Karpas-422 (cell line): ENCODE results near the gene LMCD1. TPM values are rescaled to one million over a fixed set of nuclear protein-coding genes. Genes with fewer than 3 reads are reported as not detected.

Experiments used
- DNase-seq: peaks from one replicate; pipeline ENCODE4 v3.0.0-alpha.2; 2015
- H2AFZ ChIP-seq: fragments of 200-600 bp; sonication (generic); 2 replicates; pipeline ENCODE4 v1.6.1; 2014; ENCODE audit warnings: antibody characterized with exemption, low read length, mixed read lengths
- H3K27ac ChIP-seq: fragments of 200-600 bp; sonication (generic); 2 replicates; pipeline ENCODE4 v1.5.1; 2014; ENCODE audit warnings: mild to moderate bottlenecking, low read length, moderate library complexity
- H3K27me3 ChIP-seq: fragments of 200-600 bp; sonication (generic); 2 replicates; pipeline ENCODE4 v1.6.1; 2014; ENCODE audit warnings: low read length, mixed read lengths
- H3K36me3 ChIP-seq: fragments of 200-600 bp; sonication (generic); 2 replicates; pipeline ENCODE4 v1.6.1; 2014; ENCODE audit warnings: low read length, mixed read lengths; ENCODE audit not compliant: insufficient read depth
- H3K4me1 ChIP-seq: fragments of 200-600 bp; sonication (generic); 2 replicates; pipeline ENCODE4 v1.6.1; 2014; ENCODE audit warnings: mild to moderate bottlenecking, low read length, mixed read lengths
- H3K4me2 ChIP-seq: fragments of 200-600 bp; sonication (generic); 2 replicates; pipeline ENCODE4 v1.6.1; 2014; ENCODE audit warnings: low read length, low read depth, mild to moderate bottlenecking; ENCODE audit not compliant: poor library complexity, severe bottlenecking
- H3K4me3 ChIP-seq: fragments of 200-600 bp; sonication (generic); 2 replicates; pipeline ENCODE4 v1.5.1; 2014; ENCODE audit warnings: mild to moderate bottlenecking, antibody characterized with exemption, low read length, mixed read lengths
- H3K79me2 ChIP-seq: fragments of 200-600 bp; sonication (generic); 2 replicates; pipeline ENCODE4 v1.6.1; 2014; ENCODE audit warnings: mild to moderate bottlenecking, low read length, mixed read lengths
- H3K9ac ChIP-seq: fragments of 200-600 bp; sonication (generic); 2 replicates; pipeline ENCODE4 v1.6.0; 2014; ENCODE audit warnings: low read length
- H3K9me2 ChIP-seq: fragments of 200-600 bp; sonication (generic), shearing (Covaris generic); replicated peaks from 2 replicates; pipeline ENCODE4 v1.6.0; 2014; ENCODE audit warnings: mild to moderate bottlenecking, low read length, moderate library complexity; ENCODE audit not compliant: insufficient read depth
- H3K9me3 ChIP-seq: fragments of 300-700, 200-600 bp; sonication (generic); 2 replicates; pipeline ENCODE4 v1.6.1; 2014; ENCODE audit warnings: low read length, mixed read lengths
- H4K20me1 ChIP-seq: fragments of 200-600 bp; sonication (generic); 2 replicates; pipeline ENCODE4 v1.6.1; 2014; ENCODE audit warnings: mild to moderate bottlenecking, antibody characterized with exemption, low read length, low read depth; ENCODE audit not compliant: insufficient read depth
- total RNA-seq: library from RNA; depleted of rRNA; stranded (reverse); fragments of >200 nt; shearing (Covaris generic); gene quantifications from 2 replicates; pipeline ENCODE4 v1.2.3, GENCODE V29; 2014; ENCODE audit warnings: low replicate concordance

Gene LMCD1
- total RNA-seq, 1 experiment from 2014 or later, result not detected

DNA sequence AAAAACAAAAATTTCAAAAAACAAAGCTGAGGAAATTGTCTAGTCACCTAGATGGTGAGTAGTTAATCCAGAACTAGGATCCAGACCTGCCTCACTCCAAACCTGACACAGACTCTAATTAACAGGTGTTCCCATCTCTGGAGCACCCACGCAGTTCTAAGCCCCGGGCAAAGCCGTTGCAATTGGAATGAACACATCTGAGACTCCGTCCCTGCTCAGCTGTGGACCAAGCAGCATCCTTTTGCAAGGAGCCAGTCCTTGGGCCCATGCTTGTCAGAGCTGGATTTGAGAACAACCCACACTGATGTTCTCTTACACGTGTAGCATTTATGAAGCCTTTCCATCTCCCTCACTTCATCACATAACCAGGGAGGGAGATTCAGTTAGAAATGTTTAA, 54.8 kb downstream of the LMCD1 start:
- H2AFZ ChIP-seq, result no peak overlapping the region
- H3K4me2 ChIP-seq, result no peak overlapping the region
- DNase-seq, result no peak
- H3K27me3 ChIP-seq, result no peaks in the 10 kb centered on the region; the same call in 1 of the 2 replicates
- H3K9me2 ChIP-seq, result no peaks in the 10 kb centered on the region
- no peaks in the 10 kb centered on the region for H4K20me1 ChIP-seq
- no peaks in the 10 kb centered on the region for H3K4me1 ChIP-seq
- no peaks in the 10 kb centered on the region for H3K9me3 ChIP-seq
- H3K27ac ChIP-seq, result no peak overlapping the region
- no peak overlapping the region for H3K9ac ChIP-seq
- no peaks in the 10 kb centered on the region for H3K79me2 ChIP-seq
- H3K36me3 ChIP-seq, result no peaks in the 10 kb centered on the region
- no peak overlapping the region for H3K4me3 ChIP-seq

- no peak overlapping the region for H3K4me3 ChIP-seq
- no peak overlapping the region for H2AFZ ChIP-seq
- no peaks in the 10 kb centered on the region for H4K20me1 ChIP-seq
- no peak for DNase-seq
- no peaks in the 10 kb centered on the region for H3K9me2 ChIP-seq
- H3K36me3 ChIP-seq, result no peaks in the 10 kb centered on the region
- H3K9me3 ChIP-seq, result no peaks in the 10 kb centered on the region
- no peaks in the 10 kb centered on the region for H3K4me1 ChIP-seq
- no peak overlapping the region for H3K4me2 ChIP-seq
- H3K27me3 ChIP-seq, result no peaks in the 10 kb centered on the region; the same call in 1 of the 2 replicates
- H3K27ac ChIP-seq, result no peak overlapping the region
- no peaks in the 10 kb centered on the region for H3K79me2 ChIP-seq
- H3K9ac ChIP-seq, result no peak overlapping the region
Measured at GRCh38 chr3:8557298-8557697, 55.7 kb downstream of the LMCD1 start.

GRCh38 chr3:8558645-8559044, 57.0 kb downstream of the LMCD1 start:
- H2AFZ ChIP-seq, result no peak overlapping the region
- no peak overlapping the region for H3K27ac ChIP-seq
- H3K36me3 ChIP-seq, result no peaks in the 10 kb centered on the region
- no peak overlapping the region for H3K4me3 ChIP-seq
- DNase-seq, result no peak
- H4K20me1 ChIP-seq, result no peaks in the 10 kb centered on the region
- H3K27me3 ChIP-seq, result no peaks in the 10 kb centered on the region; the same call in 1 of the 2 replicates
- no peaks in the 10 kb centered on the region for H3K9me2 ChIP-seq
- H3K4me2 ChIP-seq, result no peak overlapping the region
- H3K9me3 ChIP-seq, result no peaks in the 10 kb centered on the region
- H3K4me1 ChIP-seq, result no peaks in the 10 kb centered on the region
- no peaks in the 10 kb centered on the region for H3K79me2 ChIP-seq
- no peak overlapping the region for H3K9ac ChIP-seq

DNA sequence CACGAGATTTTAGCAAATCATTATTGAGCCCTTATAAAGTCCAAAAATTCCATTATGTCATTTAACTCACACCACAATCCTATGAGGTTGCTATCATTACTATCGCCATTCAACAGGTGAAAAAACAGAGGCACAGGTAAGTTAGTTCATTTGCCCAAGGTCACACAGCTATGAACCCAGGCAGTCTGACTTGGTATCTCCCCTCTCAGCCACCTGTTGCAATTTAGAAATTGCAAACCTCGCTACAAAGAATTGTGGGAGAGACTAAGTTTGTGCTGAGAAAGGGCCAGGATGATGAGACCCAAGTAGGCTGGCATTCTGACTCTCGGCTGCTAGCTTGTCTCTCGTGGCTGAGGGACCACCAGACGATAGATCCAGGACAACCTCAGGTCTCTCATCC, 57.7 kb downstream of the LMCD1 start:
- Histone ChIP-seq H3K4me2 (no peak overlapping the region), H3K9me2 (no peaks in the 10 kb centered on the region), H2AFZ (no peak overlapping the region), H3K4me3 (no peak overlapping the region), H3K9me3 (no peaks in the 10 kb centered on the region), H3K79me2 (no peaks in the 10 kb centered on the region), H4K20me1 (no peaks in the 10 kb centered on the region), H3K27ac (no peak overlapping the region), H3K4me1 (no peaks in the 10 kb centered on the region), H3K27me3 (no peaks in the 10 kb centered on the region; the same call in 1 of the 2 replicates), H3K36me3 (no peaks in the 10 kb centered on the region), H3K9ac (no peak overlapping the region)
- DNase-seq, result no peak

DNA sequence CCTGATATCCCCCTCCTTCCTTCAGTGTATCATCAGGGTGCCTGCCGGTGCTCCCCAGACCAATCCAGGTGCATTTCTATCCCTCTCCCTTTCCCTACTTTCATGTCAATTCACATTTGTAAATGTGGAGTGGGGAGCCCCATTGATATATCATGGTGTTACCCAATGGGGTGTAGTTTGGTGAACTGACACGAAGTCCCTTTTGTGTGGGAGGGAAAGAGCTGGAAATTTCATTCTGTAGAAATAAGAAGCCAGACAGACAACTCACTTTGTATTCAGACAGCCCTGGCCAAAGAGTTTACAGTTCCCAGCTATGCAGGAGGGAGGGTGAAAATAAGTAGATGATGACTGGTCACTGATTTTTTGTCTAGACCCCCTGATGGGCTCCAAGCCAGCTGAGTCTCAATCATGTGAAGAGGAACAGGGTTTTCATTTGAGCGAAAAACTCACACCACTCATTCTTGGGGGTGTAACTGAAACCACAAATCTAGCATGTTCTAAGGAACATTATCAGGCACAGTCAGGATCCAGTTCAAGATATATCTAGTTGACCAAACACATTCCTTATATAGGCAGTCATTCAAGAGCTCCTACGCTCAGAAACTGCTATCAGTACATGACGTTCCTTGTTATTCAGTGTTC, 58.9 kb downstream of the LMCD1 start:
- no peaks in the 10 kb centered on the region for H3K9me3 ChIP-seq
- H3K36me3 ChIP-seq, result no peaks in the 10 kb centered on the region
- no peak overlapping the region for H3K9ac ChIP-seq
- no peak for DNase-seq
- H4K20me1 ChIP-seq, result no peaks in the 10 kb centered on the region
- H3K4me3 ChIP-seq, result no peak overlapping the region
- no peaks in the 10 kb centered on the region; the same call in 1 of the 2 replicates for H3K27me3 ChIP-seq
- H2AFZ ChIP-seq, result no peak overlapping the region
- no peaks in the 10 kb centered on the region for H3K4me1 ChIP-seq
- no peaks in the 10 kb centered on the region for H3K79me2 ChIP-seq
- no peaks in the 10 kb centered on the region for H3K9me2 ChIP-seq
- H3K27ac ChIP-seq, result no peak overlapping the region
- no peak overlapping the region for H3K4me2 ChIP-seq

- no peaks in the 10 kb centered on the region for H3K79me2 ChIP-seq
- no peak for DNase-seq
- H3K4me3 ChIP-seq, result no peak overlapping the region
- H3K9me2 ChIP-seq, result no peaks in the 10 kb centered on the region
- H3K9me3 ChIP-seq, result no peaks in the 10 kb centered on the region
- H2AFZ ChIP-seq, result no peak overlapping the region
- H3K4me2 ChIP-seq, result no peak overlapping the region
- H4K20me1 ChIP-seq, result no peaks in the 10 kb centered on the region
- no peaks in the 10 kb centered on the region for H3K36me3 ChIP-seq
- no peaks in the 10 kb centered on the region; the same call in 1 of the 2 replicates for H3K27me3 ChIP-seq
- no peaks in the 10 kb centered on the region for H3K4me1 ChIP-seq
- H3K9ac ChIP-seq, result no peak overlapping the region
- H3K27ac ChIP-seq, result no peak overlapping the region
Measured at GRCh38 chr3:8561370-8561769, 59.7 kb downstream of the LMCD1 start.

GRCh38 chr3:8562081-8562595, 60.5 kb downstream of the LMCD1 start:
- Histone ChIP-seq H2AFZ (no peak overlapping the region), H3K4me2 (no peak overlapping the region), H3K9me3 (no peaks in the 10 kb centered on the region), H3K9ac (no peak overlapping the region), H3K4me3 (no peak overlapping the region), H3K27me3 (no peaks in the 10 kb centered on the region; the same call in 1 of the 2 replicates), H3K79me2 (no peaks in the 10 kb centered on the region), H4K20me1 (no peaks in the 10 kb centered on the region), H3K4me1 (no peaks in the 10 kb centered on the region), H3K9me2 (no peaks in the 10 kb centered on the region), H3K27ac (no peak overlapping the region), H3K36me3 (no peaks in the 10 kb centered on the region)
- DNase-seq, result no peak

- H3K36me3 ChIP-seq, result no peaks in the 10 kb centered on the region
- H3K9me3 ChIP-seq, result no peaks in the 10 kb centered on the region
- H3K79me2 ChIP-seq, result no peaks in the 10 kb centered on the region
- no peak overlapping the region for H3K4me3 ChIP-seq
- no peak overlapping the region for H3K27ac ChIP-seq
- H3K27me3 ChIP-seq, result no peaks in the 10 kb centered on the region; the same call in 1 of the 2 replicates
- no peak for DNase-seq
- no peak overlapping the region for H3K9ac ChIP-seq
- no peaks in the 10 kb centered on the region for H4K20me1 ChIP-seq
- H2AFZ ChIP-seq, result no peak overlapping the region
- no peaks in the 10 kb centered on the region for H3K4me1 ChIP-seq
- H3K9me2 ChIP-seq, result no peaks in the 10 kb centered on the region
- no peak overlapping the region for H3K4me2 ChIP-seq
Measured at GRCh38 chr3:8563146-8563545, 61.5 kb downstream of the LMCD1 start.
